ENCODE results near the gene CCDC3. TPM values are rescaled to one million over a fixed set of nuclear protein-coding genes. Genes with fewer than 3 reads are reported as not detected.

Gene CCDC3
- total RNA-seq, 1 experiment from 2014 or later = 0.10 TPM

GRCh38 chr10:12971001-12971788 lies 30.3 kb downstream of the CCDC3 start:
- intact Hi-C loops (cut with micrococcal nuclease; ENCODE audit: unreplicated experiment) = no loop called here
- H3K27ac ChIP-seq (ENCODE audit: low read length) = no peak overlapping the region

GRCh38 chr10:12969951-12970350 lies 31.6 kb downstream of the CCDC3 start:
- ChIA-PET POLR2A (interaction anchor here (0.7 kb wide), 1 partner anchor 981 kb away, joined by 8 read pairs; no protein-coding TSS in a partner anchor), CTCF (no interaction called here)
- Histone ChIP-seq H3K9me3 (ENCODE audit: control insufficient read depth, insufficient read depth, low read depth, low read length) (no peaks in the 10 kb centered on the region), H3K27me3 (ENCODE audit: control insufficient read depth, insufficient read depth, low read length) (no peaks in the 10 kb centered on the region; the same call in 1 of the 2 replicates), H3K27ac (ENCODE audit: low read length) (no peak overlapping the region), H3K36me3 (ENCODE audit: control insufficient read depth, insufficient read depth, low read length) (no peaks in the 10 kb centered on the region), H3K4me3 (ENCODE audit: low read depth in 2 of 2, low read length in 2 of 2) (no peak overlapping the region), H3K4me1 (ENCODE audit: control insufficient read depth, insufficient read depth, low read length) (no peaks in the 10 kb centered on the region)
- intact Hi-C loops (cut with micrococcal nuclease; ENCODE audit: unreplicated experiment) (no loop called here), in situ Hi-C loops (cut with HindIII; ENCODE audit: low pct_unique_long_range_greater_than_20kb, low sequenced_read_pairs) (no loop called here)
- DNase-seq (ENCODE audit: low read depth, low spot score) (no peak), ATAC-seq (no peak)
- no TSS peak for BruUV-seq (replicated peaks)
- no peak for TF ChIP-seq POLR2AphosphoS5 (IDR thresholded peaks at IDR 0.05; ENCODE audit: low read depth, low read length)
- TF ChIP-seq CTCF (IDR thresholded peaks at IDR 0.05) = no peak
- no peak for TF ChIP-seq TCF7L2 (IDR thresholded peaks at IDR 0.05; ENCODE audit: low read depth, low read length)
- no peak for TF ChIP-seq SIN3A (IDR thresholded peaks at IDR 0.05; ENCODE audit: borderline replicate concordance, insufficient read depth, low read depth, low read length)
- TF ChIP-seq REST (IDR thresholded peaks at IDR 0.05; ENCODE audit: insufficient read depth in 1 of 2, low read depth in 2 of 2, low read length in 1 of 2) = no peak

More at GRCh38 chr10:12971001-12971788, 30.3 kb downstream of the CCDC3 start:
- DNase-seq (ENCODE audit: low read depth, low spot score) (no peak), ATAC-seq (no peak)
- CTCF ChIA-PET = interaction anchor here (0.6 kb wide), 1 partner anchor 45 kb away, joined by 8 read pairs; no protein-coding TSS in a partner anchor
- Histone ChIP-seq H3K36me3 (ENCODE audit: control insufficient read depth, insufficient read depth, low read length) (no peaks in the 10 kb centered on the region), H3K4me1 (ENCODE audit: control insufficient read depth, insufficient read depth, low read length) (no peaks in the 10 kb centered on the region), H3K27me3 (ENCODE audit: control insufficient read depth, insufficient read depth, low read length) (no peaks in the 10 kb centered on the region), H3K4me3 (ENCODE audit: low read depth in 2 of 2, low read length in 2 of 2) (no peak overlapping the region), H3K9me3 (ENCODE audit: control insufficient read depth, insufficient read depth, low read depth, low read length) (no peaks in the 10 kb centered on the region)
- TF ChIP-seq TCF7L2 (IDR thresholded peaks at IDR 0.05; ENCODE audit: low read depth, low read length) (no peak), CTCF (IDR thresholded peaks at IDR 0.05) (no peak), POLR2AphosphoS5 (IDR thresholded peaks at IDR 0.05; ENCODE audit: low read depth, low read length) (no peak), REST (IDR thresholded peaks at IDR 0.05; ENCODE audit: insufficient read depth in 1 of 2, low read depth in 2 of 2, low read length in 1 of 2) (no peak), SIN3A (IDR thresholded peaks at IDR 0.05; ENCODE audit: borderline replicate concordance, insufficient read depth, low read depth, low read length) (no peak)
- in situ Hi-C loops (cut with HindIII; ENCODE audit: low pct_unique_long_range_greater_than_20kb, low sequenced_read_pairs) = no loop called here
- POLR2A ChIA-PET = no interaction called here
- BruUV-seq (replicated peaks) = no TSS peak

Measured in Panc1 (cell line).